Measurements from ENCODE around the gene WASL. TPM values are rescaled to one million over a fixed set of nuclear protein-coding genes. Genes with fewer than 3 reads are reported as not detected.
"Not testable (repeated sequence)": the region's sequence is repeated elsewhere in the genome, so short reads cannot be mapped to it uniquely, and the experiment has no call there.

The WASL gene
- 28.4 TPM for total RNA-seq
- long read RNA-seq, full-length matches to known transcripts = 17 of 25 reads
- long read RNA-seq, partial matches to known transcripts = 6 of 25 reads
- long read RNA-seq, other reads (novel, unspliced or antisense) = 2 of 25 reads

DNA sequence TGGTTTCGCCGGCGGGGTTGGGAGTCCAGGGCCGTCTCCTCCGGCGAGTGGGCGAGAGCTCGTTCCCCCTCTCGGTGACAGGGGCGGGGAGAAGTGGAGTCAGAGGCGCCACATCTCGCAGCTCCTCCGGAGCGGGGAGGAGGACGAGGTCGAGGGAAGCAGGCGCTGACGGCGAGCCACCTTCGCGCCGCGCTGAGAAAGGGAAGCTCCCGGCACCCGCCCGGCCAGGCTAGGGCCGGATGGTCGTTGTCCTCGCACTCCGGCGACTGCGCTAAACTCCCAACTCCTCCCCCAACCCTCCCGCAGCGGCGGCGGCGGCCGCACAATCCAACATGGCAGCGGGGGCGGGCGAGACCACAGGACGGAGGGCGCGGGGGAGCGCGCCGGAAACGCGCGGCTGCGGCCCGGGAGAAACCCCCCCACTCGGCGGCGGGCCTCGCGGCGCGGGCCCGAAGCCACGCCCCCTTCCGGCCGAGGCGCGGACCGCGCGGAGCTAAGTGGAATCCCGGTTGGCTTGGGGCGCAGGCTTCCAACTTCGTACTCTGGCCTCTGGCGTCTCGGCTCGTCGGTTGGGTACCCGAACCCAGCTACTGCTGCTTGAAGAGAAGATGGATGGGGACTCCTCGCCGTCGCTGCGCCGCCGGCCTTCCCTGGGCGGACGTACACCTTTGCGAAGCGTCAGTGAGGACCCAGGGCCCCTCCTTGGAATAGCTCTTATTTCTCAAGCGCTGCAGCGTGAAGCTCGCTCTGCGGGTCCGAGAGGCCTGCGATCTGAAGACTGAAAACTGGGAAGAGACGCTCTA is at the start of gene WASL:
Gene WASL (minus strand): TSS at position 270 of the 803 bp plus-strand sequence. CDS start 269 bp downstream, at position 1.
- ATAC-seq (peak; percentile 97), DNase-seq (ENCODE audit: missing footprints) (peak; percentile 95)
- intact Hi-C loops (cut with DNase I) = loop anchor here (2.0 to 5.0 kb wide), 3 partner anchors 37 to 214 kb away; partner anchors contain the start of gene IQUB

DNA sequence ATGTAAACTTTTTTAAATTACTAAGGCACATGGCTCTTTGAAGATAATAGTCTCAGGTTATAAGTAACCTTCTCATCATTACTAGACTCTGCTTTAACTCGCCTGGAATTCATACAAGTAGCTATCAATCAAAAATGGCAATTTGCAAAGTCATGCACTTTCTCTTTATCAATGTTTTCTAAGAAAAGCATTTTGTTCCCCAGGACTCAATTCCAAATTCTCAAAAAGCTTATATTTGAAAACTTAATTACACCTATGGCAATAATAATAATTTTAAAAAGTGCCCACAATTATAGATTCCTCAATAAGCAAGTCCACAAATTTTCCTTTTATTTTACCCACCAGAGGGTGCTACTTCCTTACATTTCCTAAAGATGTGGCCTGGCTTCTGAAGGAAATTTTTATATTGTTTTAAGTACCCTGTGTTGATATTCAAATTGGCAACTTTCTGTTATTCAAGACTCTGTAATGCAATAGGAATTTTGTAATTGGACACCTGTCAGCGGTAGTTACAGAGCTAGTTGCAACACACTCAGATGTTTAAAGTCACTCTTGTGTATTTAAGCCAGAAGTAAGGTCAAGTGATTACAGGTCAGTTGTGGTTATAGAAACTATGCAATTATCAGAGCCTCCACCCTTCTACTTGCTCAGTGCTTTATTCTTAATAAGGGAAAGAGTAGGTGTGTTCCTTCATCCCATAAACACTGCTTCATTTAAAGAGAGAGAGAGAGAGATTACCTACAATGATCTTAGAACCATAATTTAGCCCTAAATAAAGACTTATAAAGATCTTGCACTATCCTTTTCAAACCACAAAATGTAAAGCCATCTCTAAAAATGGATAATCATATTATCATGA is 49.1 kb upstream of the WASL start:
- ATAC-seq (no peak), DNase-seq (ENCODE audit: missing footprints) (no peak)

DNA sequence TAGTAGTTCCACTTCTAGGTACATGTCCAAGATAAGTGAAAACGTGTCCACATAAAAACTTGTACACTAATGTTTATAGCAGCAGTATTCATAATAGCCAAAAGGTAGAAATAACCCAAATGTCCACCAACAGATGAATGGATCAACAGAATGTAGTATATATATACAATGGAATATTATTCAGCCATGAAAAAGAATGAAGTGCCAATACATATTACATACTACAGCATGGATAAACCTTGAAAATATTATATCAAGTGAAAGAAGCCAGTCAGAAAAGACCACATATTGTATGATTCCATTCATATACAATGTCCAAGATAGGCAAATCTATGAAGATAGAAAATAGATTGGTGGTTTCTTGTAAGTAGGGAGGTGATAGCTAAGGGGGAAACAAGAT is 47.8 kb upstream of the WASL start:
- intact Hi-C loops (cut with DNase I) = no loop called here
- DNase-seq (ENCODE audit: missing footprints) (no peak), ATAC-seq (no peak)

More for the DNA sequence above, 49.1 kb upstream of the WASL start:
- intact Hi-C loops (cut with DNase I) = loop anchor here (2.0 kb wide), 1 partner anchor 67 kb away; no protein-coding TSS in a partner anchor

DNA sequence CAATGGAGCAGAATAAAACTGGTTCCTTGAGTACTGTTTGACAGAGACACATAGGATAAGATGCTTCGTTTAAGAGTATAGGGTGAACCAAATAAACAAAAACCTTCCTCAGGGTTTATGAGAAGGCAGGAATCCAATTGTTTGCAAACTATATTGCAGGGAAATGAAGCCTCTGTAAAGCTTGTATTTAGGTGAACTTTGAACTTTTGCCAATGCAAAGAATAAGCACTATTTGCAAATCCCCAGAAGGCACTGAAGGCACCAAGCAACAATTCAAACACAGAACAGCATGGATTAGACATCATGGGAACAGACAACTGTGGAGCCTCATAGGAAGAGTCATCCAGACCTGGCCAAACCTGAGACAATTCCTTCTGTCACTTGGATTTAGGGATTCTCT is 47.1 kb upstream of the WASL start:
- DNase-seq (ENCODE audit: missing footprints) (no peak), ATAC-seq (no peak)
- intact Hi-C loops (cut with DNase I) = no loop called here

DNA sequence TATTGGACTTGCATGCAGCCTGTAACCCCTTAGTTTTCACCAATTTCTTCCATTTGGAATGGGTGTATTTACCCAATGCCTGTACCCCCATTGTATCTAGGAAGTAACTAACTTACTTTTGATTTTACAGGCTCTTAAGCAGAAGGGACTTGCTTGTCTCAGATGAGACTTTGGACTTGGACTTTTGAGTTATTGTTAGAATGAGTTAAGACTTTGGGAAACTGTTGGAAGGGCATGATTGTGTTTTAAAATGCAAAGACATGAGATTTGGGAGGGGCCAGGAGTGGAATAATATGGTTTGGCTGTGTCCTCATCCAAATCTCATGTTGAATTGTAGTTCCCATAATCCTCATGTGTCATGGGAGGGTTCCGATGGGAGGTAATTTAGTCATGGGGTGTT is 46.3 kb upstream of the WASL start:
- DNase-seq (ENCODE audit: missing footprints); ATAC-seq; intact Hi-C loops (cut with DNase I): not testable (repeated sequence)

DNA sequence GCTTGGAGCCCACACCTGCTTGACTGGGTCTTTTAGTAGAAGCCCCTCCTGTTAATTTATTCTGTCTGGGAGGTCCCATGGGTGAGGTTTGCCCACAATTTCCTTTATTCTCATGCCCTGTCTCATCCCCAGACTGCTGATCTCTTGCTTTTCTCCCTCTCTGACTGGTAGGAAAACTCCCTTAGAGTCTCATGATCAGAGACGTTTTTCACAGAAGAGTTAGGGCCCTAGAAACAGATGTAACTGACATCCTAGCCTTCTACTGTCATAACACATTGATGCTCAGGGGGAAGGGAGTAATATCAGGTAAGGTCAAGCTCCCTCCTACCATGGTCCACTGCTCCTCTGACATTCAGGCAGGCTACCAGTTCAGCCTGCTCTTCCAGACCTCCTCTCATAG is 43.7 kb upstream of the WASL start:
- ATAC-seq (no peak), DNase-seq (ENCODE audit: missing footprints) (no peak)
- intact Hi-C loops (cut with DNase I) = no loop called here

DNA sequence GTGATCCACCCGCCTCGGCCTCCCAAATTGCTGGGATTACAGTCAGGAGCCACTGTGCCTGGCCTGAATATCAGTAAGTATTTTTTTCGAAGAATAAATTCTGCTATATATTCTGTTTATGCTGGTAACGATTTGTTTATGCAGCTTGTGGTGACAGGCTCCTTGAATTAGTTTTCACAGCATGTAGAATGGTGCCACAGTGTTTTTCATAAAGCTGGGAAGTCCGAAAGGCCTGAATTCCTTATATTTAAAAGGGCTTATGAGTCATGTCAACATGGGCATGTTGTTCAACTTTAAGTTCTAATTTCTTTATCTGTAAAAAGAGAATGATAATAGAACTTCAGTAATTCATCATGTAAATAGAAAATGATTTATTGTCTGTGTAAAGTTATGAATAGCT is 42.2 kb upstream of the WASL start:
- ATAC-seq (no peak), DNase-seq (ENCODE audit: missing footprints) (no peak)
- intact Hi-C loops (cut with DNase I) = no loop called here

DNA sequence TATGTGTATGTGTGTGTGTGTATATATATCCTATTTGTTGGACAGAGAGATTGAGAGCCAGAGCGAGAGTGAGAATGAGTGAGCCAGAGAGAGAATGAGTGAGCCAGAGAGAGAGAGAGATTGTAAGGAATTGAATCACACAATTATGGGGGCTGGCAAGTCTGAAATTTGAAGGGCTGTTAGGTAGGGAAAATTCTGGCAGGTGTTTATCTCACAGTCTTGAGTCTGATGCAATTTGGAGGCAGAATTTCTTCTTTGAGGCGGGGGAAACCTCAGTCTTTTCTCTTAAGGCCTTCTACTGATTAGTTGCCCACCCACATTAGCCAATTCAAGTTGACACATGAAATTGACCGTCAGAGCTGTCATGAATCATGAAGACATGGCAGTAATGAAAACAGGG is 41.0 kb upstream of the WASL start:
- ATAC-seq = no peak
- no peak for DNase-seq (ENCODE audit: missing footprints)
- intact Hi-C loops (cut with DNase I) = no loop called here

DNA sequence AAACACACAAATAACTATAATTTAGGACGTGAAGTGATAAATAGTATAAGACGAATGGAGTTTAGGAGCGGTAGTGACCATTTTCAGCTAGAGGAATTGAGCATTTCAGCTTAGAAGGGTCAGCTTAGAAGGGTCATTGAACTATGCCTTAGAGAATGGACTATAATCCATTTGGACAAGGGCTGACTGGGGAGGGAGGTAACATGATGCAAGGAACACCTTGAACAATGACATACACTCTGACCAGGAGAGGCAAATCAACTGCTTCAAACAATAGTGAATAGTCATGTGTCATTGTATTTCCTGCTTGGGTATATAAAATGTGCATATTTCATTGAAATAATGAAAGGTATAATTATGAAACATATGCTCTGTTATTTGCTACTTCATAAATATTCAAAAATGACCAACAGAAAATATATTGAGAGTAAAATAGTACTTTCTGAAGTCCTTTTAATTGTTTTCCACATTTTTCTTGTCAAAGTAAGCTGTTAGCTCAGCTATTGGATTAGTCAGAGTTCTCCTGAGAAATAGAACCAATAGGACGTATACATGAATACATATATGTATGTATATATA is 40.5 kb upstream of the WASL start:
- no peak for DNase-seq (ENCODE audit: missing footprints)
- ATAC-seq = no peak

DNA sequence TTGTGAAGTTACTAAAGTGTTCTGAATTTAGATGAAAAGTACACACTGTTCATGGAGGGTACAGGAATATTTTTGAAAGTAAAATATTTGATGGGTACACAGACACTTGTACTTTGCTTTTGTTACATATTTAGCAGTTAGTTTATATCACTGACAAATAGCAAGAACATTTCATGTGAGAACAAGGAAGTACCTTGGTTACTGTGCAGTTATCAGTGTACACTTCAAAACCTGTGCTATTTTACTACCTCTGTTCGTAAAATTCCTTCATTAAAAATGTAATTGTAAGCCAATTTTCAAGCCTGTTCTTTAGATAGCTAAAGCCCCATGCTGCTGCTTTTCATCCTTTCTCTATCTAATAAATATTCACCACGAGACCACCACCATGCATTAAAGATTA is 39.8 kb upstream of the WASL start:
- intact Hi-C loops (cut with DNase I) = no loop called here
- ATAC-seq (no peak), DNase-seq (ENCODE audit: missing footprints) (no peak)

More for the DNA sequence above, 40.5 kb upstream of the WASL start:
- intact Hi-C loops (cut with DNase I) = no loop called here

DNA sequence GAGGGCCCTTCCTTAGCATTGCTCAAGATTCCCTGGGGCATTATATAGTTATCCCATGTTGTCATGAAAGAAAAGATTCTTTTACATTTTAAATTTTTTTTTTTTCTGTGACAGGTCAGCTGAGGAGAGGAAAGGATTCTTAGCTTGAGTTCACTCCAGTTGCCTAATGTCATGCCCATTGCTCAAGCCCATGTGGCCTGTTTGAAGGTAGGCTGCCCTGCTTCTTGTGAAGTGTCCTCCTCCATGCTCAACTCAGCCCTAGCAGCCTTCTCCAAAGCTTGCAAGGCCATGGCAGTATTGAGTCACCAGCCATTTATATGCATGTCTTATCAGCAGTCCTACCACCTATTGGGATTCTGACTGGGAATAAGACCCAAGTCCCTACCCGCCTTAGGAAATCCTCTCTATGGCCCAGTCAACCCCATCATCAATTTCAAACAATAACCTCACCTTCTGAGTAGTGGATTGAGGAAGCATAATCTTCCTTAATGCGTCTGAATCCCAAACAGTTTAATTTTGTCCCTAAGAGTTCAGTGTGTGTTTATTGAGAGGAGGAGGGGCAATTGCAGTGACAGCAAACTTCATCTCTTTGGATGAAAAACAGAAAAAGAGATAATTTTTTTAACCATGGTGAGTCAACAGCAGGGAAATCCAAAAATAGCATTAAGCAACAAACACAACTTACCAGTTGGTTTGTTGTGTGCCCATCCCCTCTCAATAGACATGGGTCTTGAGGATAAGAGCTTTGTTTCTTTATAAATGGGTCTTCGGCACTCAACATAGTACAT is 38.6 kb upstream of the WASL start:
- intact Hi-C loops (cut with DNase I) = no loop called here
- ATAC-seq = no peak
- no peak for DNase-seq (ENCODE audit: missing footprints)

DNA sequence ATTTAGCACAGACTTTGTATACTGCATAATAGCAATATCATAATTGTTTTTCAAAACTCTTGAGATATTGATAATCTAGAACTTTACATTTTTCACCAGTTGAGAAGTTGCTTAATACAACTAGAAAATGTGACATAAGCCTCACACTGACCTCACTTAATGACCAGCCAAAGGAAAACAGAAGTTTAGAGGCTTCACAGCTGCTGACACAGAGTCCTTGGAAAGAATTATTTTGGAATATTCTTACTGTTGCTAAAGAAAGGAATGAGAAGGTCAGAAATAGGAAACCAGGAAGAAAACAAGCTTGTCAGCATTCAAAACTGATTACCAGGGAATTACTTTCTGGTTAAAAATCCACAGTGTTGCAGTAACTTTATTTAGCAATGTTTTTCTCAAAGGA is 35.5 kb upstream of the WASL start:
- ATAC-seq (peak; percentile 80), DNase-seq (ENCODE audit: missing footprints) (no peak)
- intact Hi-C loops (cut with DNase I) = no loop called here

DNA sequence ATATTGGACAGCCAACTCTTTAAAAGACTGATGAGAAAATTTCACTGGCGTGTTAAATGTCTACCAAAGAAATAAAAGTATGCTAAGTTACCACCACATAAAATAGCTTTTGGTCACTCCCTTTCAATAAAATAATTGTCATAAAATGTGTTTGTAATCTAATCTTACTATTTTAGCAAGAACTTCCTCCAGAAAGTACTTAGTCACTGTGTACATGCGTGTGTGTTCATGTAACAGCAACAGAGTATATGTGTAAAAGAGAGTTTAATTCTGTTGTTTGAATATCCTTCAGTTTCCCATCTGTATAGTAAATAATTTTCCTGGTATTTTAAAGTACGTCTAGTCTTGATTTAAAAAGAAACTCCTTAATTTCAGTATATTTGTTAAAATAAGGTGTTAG is 35.0 kb upstream of the WASL start:
- ATAC-seq = no peak
- no peak for DNase-seq (ENCODE audit: missing footprints)
- intact Hi-C loops (cut with DNase I) = no loop called here

DNA sequence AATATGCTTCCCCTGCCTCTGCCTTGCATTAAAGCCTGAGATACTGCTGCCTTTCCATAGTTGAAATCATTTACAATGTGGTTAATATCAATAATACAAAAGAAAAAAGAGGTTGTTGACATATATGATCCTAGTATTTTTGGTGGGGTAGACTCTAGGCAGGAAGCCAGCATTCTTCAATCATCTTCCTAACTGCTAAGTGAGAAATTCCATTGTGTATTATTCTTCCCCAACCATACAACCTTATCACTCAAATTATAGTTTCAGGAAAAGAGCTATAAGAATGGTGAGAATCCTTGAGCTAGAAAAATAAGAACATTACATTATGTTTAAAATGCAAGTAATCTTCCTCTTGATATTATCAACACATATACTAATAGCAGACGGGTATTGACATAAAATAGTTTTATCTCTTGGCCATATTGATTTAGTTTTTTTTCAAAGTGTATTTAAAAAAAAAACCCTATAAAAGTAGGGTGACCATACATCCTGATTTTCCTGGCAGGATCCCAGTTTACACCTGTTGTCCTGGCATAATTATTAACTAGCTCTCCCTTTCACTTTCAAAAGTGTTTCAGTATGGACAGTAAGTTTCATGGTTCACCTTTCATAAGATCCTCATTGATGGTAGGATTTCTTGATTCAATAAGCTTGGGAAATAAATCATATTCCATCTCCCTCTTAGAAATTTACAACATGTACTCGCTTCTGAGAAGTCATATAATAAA is 33.4 kb upstream of the WASL start:
- ATAC-seq = no peak

DNA sequence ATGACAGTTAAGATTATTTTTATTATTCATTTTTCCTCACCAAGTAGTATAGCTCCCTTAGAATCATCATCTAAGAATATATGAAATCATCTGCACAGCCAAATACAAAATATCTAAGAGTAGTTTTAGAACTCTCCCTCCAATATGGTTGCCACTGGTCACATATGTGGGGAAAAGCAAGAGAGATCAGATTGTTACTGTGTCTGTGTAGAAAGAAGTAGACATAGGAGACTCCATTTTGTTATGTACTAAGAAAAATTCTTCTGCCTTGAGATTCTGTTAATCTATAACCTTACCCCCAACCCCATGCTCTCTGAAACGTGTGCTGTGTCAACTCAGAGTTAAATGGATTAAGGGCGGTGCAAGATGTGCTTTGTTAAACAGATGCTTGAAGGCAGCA is 31.7 kb upstream of the WASL start:
- ATAC-seq = not testable (repeated sequence)

More for the DNA sequence above, 33.4 kb upstream of the WASL start:
- intact Hi-C loops (cut with DNase I) = no loop called here
- no peak for DNase-seq (ENCODE audit: missing footprints)

DNA sequence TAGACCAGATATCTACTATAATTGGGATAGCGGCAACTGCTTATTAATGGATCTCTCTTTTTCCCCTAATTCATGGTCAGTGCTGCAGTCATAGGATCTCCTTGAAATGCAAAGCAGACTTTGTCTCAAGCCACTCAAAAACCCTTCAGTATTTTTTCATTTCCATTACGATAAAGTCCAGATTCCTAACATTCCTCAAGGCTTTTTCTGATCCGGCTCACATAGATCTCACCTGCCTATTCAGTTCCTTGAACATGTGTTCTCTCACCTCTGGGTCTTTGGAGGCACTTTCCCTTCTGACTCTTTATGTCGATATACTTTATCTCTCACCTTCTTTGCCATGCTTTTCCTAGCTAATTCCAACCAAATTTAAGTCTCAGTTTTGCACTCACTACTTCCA is 25.7 kb upstream of the WASL start:
- no peak for DNase-seq (ENCODE audit: missing footprints)
- ATAC-seq = no peak
- intact Hi-C loops (cut with DNase I) = no loop called here

More for the DNA sequence above, 31.7 kb upstream of the WASL start:
- intact Hi-C loops (cut with DNase I); DNase-seq (ENCODE audit: missing footprints): not testable (repeated sequence)

DNA sequence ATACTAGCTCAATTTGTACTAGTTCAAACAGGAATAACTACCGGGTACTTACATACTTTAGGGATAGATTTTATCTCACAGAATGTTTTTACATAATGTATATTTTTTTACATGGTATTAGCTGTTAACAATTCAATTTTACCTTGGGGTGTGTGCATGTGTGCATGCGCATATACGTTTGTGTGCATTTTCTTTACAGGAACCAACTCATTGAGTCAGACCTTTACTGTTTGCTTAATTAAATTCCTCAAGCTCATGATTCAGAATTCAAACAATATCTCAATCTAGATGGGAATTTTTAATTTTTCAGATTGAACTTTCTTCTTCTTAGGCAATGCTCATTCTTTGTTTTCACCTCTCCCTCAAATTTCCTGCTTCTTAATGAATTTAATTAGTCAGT is 24.7 kb upstream of the WASL start:
- DNase-seq (ENCODE audit: missing footprints) (no peak), ATAC-seq (no peak)
- intact Hi-C loops (cut with DNase I) = no loop called here

DNA sequence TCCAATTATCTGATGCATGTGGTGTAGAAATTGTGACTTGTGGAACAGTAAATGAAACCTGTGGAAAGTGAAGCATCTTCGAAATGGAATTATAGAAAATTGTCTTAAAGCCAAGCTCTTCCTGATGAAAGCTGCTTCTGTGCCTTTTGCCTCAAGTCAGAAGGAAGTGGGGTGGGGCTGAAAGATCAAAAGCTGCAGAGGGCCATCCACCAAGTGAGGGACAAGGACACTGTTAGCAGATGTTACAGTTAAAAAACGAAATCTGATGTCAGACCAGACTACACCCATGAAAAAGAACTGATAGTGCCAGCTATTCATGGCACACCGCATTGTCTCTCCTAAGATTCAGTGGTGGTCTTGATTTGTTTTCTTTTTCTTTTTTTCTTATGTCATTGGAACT is 23.8 kb upstream of the WASL start:
- no peak for ATAC-seq
- DNase-seq (ENCODE audit: missing footprints) = no peak
- intact Hi-C loops (cut with DNase I) = no loop called here
